IPS DF 4.7 (cell line): ENCODE results near the gene MFNG.
"Not testable (repeated sequence)": the region's sequence is repeated elsewhere in the genome, so short reads cannot be mapped to it uniquely, and the experiment has no call there.

Experiments used
- DNase-seq: peaks from one replicate; pipeline ENCODE4 v3.0.0-alpha.2; 2013; ENCODE audit warnings: low spot score; ENCODE audit errors: extremely low read depth

The MFNG gene, protein sequence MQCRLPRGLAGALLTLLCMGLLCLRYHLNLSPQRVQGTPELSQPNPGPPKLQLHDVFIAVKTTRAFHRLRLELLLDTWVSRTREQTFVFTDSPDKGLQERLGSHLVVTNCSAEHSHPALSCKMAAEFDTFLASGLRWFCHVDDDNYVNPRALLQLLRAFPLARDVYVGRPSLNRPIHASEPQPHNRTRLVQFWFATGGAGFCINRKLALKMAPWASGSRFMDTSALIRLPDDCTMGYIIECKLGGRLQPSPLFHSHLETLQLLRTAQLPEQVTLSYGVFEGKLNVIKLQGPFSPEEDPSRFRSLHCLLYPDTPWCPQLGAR

DNA sequence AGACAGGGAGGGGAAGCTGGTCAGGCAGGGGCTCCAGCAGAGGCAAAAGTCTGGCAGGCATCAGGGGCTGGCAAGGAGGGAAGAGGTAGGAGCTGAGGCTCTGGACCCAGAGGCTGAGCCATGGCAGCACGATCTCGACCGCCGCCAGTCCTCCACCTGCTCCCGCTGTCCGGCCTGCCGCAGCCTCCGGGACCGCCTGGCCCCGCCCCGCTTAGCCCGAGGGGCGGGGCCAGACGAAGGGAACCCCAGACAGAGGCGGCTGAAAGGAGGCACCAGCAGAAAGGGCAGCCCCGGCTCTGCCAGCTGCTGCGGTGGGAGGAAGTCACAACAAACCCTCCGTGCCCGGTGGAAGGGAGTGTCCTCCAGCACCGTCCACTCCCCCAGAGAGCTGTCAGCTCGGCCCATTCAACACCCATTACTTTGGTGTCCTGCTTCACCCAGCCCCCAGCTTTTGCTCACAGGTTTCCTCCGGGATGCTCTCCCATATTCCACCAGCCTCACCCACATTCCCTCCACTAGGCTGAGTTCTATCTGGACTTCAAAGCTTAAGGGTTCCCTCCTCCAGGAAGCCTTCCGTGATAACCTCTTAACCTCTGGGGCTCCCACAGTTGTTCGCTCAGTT, at the start of gene MFNG:
MFNG (minus strand) TSS at position 161 of the 622 bp plus-strand sequence. CDS start 207 bp downstream, outside the sequence.
- no peak for DNase-seq

DNA sequence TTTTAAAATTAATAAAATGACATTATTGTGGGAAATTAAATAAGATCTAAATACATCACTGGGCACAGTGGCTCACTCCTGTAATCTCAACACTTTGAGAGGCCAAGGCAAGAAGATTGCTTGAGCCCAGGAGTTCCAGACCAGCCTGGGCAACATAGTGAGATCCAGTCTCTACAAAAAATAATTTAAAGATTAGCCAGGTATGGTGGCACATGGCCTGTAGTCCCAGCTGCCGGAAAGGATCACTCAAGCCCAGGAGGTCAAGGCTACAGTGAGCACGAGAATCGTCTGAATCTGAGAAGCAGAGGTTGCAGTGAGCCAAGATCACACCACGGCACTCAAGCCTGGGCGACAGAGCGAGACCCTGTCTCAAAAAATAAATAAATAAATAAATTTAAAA, 49.0 kb upstream of the MFNG start:
- DNase-seq, result no peak

DNA sequence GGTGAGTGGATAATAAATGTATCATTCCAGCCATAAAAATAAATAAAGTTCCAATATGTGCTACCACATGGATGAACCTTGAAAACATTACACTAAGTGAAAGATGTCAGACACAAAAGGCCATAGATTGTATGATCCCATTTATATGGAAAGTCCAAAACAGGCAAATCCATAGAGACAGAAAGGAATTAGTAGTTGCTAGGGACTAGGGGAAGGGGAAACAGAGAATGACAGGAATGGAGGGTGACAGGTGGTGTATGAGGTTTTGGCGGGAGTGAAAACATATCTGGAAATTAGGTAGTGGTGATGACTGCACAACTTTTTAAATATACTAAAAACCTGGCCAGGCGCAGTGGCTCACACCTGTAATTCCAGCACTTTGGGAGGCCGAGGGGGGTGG, 48.3 kb upstream of the MFNG start:
- no peak for DNase-seq

DNA sequence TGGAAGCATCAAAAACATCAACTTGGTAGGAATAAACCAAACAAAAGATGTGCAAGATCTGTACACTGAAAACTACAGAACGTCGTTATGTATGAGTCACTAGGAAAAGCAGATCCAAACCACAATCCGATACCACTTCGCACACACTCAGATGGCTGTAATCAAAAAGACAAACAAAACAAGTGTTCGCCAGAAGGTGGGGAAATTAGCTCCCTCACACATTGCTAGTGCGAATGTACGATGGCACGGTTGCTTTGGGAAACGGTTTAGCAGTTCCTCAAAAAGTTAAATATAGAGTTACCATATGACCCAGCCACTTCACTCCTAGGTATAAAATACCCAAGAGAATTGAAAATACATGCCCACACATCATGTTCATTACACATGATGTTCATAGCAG, 47.8 kb upstream of the MFNG start:
- DNase-seq, result no peak

DNA sequence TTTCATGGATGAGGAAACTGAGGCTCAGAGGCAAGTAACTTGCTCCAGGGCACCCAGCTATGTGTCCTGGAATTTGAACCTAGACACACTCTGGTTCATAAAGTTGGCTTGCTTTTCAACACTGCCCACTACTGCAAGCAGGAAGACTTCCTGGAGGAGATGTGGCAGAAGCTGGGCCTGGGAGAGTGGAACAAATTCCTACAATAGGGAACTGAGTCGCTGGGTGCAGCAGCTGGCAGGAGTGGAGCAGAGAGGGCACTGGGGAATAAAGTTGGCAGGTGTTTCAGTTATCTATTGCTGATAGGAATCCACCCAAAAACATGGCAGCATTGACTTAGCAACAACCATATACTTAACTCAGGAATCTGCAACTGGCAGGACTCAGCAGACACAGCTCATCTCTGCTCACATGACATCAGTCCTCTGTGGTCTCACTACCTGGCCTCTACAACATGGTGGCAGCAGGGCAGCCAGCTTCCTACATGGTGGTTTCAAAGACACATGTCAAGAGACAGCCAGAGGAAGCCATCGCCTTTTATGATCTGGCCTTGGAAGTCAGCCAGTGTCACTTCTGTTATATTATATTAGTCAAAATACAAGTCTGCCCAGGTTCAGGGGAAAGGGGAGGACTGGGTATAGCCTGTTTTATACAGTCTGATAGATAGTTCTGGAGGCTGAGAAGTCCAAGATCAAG, 43.6 kb upstream of the MFNG start:
- no peak for DNase-seq

DNA sequence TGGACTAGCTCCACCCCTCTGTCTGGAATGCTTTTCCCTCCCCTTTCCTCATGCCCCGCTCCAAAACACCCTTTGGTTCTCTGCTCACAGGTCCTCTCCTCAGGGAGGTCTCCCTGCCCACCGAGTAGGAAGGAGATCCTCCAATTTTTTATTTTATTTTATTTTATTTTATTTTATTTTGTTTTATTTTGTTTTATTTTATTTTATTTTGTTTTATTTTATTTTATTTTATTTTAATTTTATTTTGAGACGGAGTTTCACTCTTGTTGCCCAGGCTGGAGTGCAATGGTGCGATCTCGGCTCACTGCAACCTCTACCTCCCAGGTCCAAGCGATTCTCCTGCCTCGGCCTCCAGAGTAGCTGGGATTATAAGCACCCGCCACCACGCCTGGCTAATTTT, 41.8 kb upstream of the MFNG start:
- DNase-seq, result not testable (repeated sequence)

DNA sequence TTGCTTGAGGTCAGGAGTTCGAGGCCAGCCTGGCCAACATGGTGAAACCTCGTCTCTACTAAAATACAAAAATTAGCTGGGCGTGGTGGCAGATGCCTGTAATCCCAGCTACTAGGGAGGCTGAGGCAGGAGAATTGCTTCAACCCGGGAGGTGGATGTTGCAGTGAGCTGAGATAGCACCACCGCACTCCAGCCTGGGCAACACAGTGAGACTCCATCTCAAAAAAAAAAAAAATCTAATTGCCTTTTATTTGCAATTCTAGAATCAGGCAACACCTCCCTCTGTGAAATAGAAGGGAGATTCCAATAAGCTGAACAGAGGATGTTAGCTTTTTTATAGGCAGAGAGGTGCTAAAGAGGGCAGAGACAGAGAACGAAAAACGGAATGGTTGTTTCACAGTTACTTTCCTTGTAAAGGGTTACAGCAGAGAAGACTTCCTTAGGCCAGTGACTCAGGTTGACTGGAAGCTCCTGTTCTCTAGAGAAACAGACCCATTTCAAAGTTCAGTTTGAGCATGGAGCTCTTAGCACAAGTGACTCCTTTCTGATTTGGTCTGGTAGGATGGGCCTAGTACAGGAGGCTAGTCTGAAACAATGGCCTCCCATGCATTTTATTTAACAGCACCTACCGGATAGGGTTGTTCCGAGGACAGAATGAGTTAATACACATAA, 41.0 kb upstream of the MFNG start:
- DNase-seq, result not testable (repeated sequence)

DNA sequence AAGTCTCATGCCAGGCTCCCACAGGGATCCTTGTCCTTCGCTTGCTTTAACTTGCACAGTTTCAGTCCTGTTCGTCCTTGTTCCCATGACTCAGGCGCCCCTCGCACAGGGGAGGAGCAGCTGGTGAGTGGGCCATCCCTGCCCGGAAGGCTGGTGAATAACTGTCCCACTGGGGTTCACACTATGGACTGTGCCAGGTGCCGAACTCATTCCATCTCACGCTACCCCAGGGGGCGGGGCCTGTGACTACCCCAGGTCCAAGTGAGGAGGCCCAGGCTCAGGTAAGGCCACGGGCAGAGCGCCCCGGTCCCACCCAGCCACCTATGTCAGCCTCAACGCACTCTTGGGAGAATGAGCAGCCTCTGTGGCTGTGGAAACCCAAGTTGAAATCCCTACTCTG, 40.2 kb upstream of the MFNG start:
- no peak for DNase-seq

DNA sequence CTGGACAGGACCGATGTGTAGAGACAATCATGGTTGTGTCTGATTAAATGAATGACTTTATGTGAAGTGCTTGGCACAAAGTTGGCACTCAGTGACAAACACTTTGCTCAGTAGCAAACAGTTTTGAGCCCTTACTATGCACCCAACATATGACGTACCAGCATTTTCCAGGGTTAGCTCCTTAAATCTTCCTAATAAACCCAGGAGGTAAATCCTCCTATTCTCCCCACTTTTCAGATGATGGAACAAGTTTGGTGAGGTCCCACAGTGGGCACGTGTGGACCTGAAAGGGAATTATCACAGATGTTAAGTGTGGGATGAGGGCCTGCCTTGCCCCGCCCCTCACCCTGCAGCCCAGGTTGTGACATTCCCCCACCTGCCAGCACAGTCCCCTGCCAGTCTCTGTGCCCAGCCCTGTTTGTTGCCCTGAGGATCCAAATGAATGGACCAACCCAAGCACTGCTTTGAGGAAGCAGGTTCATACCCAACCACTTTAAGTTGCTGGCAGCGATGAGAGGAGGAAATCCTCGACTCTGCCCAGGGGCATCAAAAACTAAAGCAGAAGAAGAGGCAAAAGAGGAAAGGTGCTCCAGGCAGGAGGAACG, 39.7 kb upstream of the MFNG start:
- DNase-seq, result no peak

DNA sequence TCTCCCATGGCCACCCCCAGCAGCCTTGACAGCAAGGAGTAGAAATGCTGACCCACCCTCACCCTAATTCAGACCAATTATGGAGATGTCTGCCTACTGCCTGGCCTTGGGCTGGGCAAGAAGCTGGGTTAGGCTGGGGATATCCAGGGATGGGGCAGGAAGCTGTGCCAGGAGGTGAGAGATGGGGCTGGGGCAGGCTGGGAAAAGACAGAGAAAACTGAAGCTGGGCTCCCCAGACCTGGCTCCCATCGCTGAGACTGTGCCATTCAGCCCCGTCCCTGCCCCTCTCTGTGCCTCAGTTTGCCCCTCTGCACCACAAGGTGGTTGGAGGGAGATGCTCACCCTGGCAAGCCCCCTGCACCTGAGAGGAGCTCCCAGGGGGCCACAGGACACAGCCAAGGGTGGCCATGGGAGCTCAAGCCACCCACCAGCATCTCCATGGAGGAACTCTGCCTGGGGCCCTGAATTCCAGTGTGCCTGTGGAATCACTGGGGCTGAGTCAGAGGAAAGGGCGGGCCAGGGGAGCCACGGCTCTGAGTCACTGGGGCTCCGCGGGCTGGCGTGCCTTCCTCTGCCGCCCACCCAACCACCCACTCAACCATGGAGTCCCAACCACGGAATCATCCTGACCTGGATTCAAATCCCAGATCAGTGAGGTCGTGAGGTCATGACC, 39.0 kb upstream of the MFNG start:
- no peak for DNase-seq

DNA sequence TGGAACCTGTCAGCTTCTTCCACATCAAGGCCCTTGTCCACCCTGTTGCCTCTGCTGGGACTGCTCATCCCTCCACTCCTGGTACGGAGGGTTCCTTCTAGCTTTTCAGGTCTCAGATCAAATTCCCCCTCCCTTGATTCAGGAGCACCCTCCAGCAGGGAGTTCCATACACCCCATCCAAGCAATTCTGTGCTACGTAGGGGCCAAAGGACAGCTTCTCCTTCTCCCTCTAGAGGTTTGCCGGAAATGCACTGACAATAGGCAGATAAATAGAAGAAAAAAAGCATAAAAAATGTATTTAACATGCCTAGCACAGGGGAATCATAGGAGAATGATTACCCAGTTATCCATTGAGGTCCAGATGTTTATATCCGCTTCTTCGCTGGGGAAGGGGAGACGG, 36.3 kb upstream of the MFNG start:
- DNase-seq, result no peak

DNA sequence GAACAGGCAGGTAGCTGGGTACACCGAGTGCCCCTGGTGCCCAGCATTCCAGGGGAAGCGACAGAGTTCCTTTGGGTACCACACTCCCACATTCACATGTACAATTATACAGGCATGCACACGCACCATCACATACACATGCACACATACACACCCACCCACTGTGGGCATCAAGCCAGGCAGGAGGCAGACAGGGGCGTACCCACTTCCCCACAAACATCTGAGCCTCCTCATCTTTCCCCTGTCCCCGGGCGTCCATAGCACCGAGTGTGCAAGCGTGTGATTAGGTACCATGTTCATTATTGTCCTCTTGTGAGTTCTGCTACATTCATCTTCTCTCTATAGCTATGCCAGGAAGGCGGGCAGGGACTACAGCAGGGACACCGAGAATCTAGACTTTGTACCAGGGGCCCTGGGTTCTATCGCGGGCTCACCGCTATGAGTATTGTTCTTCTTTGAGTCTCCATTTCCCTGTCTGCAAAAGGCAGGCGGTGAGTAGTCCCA, 35.1 kb upstream of the MFNG start:
- DNase-seq, result no peak

DNA sequence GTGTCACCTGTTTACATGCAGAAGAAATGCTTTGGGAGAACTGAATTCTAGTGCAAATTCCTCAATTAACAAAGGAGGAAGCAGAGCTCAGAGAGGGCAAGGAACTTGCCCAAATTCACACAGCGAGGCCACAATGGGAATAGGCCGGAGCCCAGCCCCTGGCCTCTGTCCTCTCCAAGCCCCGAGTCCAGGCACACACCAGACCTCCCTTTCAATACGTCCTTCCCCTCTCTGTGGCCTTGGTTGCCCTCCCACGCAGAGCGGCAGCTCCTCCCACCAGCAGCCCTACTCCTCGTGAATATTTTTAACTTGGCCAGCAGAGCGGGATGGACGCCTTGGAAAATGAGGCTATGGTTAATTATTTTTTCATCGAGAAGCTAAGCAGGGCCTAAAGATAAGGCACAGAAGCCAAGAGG, 34.6 kb upstream of the MFNG start:
- no peak for DNase-seq

DNA sequence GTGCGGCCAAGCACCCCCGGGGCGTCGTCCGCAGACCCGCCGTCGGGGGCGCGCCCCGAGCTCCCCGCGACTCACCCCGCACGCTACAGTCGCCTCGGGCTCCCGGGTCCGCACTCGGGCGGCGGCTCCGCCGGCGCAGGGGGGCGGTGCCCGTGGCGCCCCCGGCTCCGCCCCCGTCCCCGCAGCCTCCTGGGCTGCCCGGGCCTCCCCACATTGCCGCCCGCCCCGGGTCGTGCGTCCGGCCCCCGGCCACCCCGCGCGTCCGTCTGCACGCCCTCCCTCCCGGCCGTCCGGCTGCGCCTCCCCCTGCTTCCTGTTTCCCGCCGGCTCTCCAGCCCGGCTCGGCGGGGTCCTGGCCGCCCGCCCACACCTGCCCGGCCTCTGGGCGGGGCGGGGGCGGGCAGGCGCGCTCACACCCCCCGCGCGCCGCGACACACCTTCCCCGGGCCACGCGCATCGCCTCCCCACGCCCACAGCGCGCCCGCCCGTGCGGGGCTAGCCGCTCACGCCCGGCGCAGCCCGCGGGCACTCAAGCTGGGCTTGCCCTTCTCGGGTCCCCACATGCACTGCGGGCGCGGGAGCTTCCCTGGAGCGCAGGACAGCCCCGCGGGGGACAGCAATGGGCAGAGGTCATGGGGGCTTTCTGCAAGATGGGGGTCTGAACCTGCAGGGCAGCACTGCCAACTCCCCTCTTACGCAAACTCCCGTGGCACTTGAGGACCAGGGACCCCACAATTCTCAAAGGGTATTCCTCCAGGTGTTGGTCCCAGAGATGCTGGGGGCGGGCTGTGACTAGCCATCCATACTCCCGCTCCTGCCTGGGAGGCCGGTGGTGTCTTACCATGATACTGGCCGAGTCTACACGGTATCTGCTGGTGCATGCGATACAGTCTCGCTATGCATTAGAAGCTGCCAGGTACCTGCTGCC, 33.3 kb upstream of the MFNG start, which contains the start of gene CARD10:
CARD10 (minus strand) TSS at position 148 of the 928 bp plus-strand sequence. CDS start 215 bp downstream, outside the sequence.
- no peak for DNase-seq

DNA sequence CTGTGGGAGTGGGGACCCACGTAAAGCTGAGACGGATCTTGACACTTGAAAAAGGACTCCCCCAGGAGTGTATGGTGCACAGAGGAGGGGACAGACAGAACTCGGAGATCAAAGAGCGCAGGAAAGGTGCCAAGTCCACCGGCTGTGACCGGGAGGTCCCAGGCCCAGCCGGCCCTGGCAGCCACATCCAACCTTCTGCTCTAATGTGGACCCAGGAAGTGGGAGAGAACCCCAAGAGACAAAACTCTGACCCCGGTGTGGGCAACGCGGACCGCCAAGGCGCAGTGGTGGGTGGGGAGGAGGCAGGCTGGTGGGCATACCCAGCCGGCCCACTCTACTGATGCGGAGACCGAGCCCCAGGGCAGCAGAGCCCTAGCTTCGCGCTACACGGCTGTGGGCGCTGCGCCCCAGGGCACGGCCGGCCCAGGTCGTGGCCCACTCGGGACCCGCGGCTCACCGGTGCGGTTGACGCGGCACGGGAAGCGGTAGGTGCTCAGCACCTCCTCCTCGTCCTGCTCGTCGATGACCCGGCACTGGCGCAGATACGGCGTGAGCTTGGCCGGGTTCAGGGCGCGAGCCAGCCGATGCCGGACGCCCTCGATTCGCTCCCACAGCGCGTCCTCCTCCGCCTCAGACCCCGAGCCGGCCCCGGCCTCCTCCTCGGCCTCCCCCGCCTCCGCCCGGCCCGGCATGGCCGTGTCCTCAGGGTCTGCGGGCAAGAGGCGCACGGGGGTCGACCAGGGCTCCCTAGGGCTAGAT, 32.5 kb upstream of the MFNG start:
- DNase-seq, result no peak

DNA sequence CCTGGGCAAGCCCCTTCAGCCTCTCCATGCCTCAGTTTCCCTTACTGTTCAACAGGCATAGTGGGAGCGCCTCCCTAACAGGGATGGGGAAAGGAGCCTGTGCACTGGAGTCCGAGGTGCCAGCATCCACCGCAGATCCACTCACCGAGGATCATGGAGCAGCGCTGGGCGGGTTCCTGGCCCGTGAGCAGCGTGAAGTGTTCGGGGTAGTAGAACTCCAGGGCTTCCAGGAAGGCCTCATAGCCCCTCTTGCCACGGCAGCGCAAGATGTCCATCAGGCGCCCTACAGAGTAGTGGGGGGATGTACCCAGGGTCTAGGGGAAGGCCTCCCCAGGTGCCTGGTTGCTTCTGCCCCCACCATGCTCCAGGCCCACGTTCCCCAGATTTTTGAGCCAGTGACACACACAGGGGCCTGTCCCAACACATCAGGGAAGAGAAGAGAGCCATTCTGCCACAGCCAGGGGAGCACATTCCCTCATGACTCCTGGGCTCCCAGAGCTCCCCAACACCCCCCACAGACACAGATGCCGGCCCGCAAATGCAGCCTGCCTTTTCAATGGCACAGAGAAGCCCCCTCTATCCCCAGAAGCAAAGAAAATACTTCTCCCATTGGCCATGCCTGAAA, 31.8 kb upstream of the MFNG start:
- no peak for DNase-seq

DNA sequence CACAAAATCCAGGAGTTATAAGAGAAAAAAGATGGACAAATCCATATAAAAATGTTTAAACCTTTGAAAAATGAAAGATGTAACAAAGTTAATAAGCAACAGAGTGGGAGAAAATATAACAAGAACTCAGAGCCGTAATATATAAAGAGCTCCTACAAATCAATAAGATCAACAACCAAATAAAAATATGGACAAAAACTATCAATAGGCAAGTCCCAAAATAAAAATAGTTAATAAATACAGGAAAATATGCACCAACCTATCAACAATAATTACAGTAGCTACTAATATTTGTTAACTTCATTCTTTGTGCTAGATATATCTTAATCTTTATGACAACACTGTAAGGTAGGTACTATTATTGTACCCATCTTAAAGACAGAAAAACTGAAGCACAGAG, 30.3 kb upstream of the MFNG start:
- DNase-seq, result no peak

DNA sequence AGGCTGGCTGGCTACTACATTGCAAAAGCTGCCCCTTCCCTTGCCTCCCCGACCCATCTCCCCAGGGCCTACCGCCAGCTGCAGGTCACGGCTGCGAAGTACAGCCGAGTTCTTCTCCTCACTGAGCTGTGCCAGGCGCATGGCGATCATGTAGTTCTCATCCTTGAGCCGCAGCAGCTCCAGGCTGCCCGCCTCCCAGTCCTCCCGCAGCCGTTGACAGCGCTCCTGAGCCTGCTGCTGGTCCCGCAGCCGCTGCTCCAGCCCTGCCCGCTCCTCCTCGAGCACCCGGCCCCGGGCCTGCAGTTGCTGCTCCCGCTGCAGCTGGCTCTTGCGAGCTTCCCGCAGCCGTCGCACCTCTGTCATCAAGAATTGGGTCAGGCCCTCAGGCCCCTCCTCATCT, 29.7 kb upstream of the MFNG start:
- DNase-seq, result no peak
